ES-I3 (cell line): ENCODE results near the gene STARD10.
"Not testable (repeated sequence)": the region's sequence is repeated elsewhere in the genome, so short reads cannot be mapped to it uniquely, and the experiment has no call there.

ENCODE experiments used
- H3K36me3 ChIP-seq: 2 replicates; pipeline ENCODE4 v1.6.1; 2013; ENCODE audit warnings: mild to moderate bottlenecking, low read length, control low read depth, moderate library complexity; ENCODE audit not compliant: insufficient read depth
- H3K4me1 ChIP-seq: 2 replicates; pipeline ENCODE4 v1.6.1; 2013; ENCODE audit warnings: mild to moderate bottlenecking, control low read depth, low read length; ENCODE audit not compliant: insufficient read depth
- H3K9ac ChIP-seq: 2 replicates; pipeline ENCODE4 v1.6.1; 2013; ENCODE audit warnings: low read depth, mild to moderate bottlenecking, low read length, moderate library complexity
- H3K9me3 ChIP-seq: 2 replicates; pipeline ENCODE4 v1.6.1; 2013; ENCODE audit warnings: mild to moderate bottlenecking, low read length, moderate library complexity; ENCODE audit not compliant: control insufficient read depth, insufficient read depth

STARD10 gene

GRCh38 chr11:72820439-72821139 lies 26.7 kb upstream of the STARD10 start:
- Histone ChIP-seq H3K9ac (no peak overlapping the region; the same call in 1 of the 2 replicates), H3K36me3 (no peaks in the 10 kb centered on the region), H3K4me1 (peaks cover 4% of the 10 kb centered on the region), H3K9me3 (no peaks in the 10 kb centered on the region)

- H3K9ac ChIP-seq, result no peak overlapping the region
- H3K4me1 ChIP-seq, result peaks cover 6% of the 10 kb centered on the region
- H3K9me3 ChIP-seq, result no peaks in the 10 kb centered on the region
- no peaks in the 10 kb centered on the region for H3K36me3 ChIP-seq
These were observed 25.1 kb upstream of the STARD10 start for GRCh38 chr11:72818971-72819370.

DNA sequence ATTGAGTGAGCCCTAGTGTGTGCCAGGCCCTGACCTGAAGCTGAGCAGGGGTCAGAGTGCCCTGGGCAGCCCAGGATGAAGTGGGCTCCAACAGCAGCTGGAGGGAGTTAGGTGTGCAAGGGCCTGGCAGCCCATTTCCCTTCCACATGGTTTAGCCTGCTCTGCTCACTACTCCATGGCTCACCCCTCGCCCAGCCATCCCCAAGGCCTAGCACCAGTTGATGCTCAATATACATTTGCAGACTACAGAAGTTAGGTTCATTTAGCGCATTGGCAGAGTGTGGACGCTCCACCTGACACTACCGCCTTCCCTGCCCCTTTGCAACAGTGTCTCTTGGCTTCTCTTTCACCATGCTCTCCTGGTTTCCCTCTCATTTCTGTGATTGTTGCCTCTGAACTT lies 24.1 kb upstream of the STARD10 start:
- Histone ChIP-seq H3K9me3 (no peaks in the 10 kb centered on the region), H3K36me3 (no peaks in the 10 kb centered on the region), H3K4me1 (peaks cover 6% of the 10 kb centered on the region), H3K9ac (no peak overlapping the region)

DNA sequence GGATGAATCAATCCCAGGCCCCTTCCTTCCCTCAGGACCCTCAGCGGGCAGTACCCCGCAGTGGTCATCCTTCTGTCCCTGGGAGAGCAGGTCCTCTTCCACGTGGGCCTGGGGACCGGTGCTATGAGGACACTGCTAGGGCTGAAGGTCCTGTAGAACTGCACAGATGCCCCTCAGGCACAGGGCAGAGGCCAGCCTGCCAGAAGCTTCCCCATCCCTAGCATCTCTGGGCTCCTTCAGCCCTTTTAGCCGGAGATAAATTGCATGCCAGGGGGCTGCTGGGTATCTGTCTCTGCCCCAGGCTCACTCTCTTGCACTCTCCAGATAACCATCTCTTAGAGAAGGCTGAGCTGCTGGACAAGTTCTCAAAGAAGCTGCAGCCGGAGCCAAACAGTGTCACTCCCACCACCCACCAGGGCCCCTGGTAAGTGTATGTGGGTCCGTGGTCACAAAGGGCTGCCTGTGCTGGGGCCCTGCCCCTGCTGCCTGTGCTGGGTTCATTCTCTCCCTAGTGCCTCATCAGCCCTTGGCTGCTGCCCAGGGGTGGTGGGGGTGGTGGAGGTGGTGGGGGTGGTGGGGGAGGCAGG lies 22.6 kb upstream of the STARD10 start:
- Histone ChIP-seq H3K4me1 (peaks cover 6% of the 10 kb centered on the region), H3K9ac (no peak overlapping the region), H3K36me3 (no peaks in the 10 kb centered on the region), H3K9me3 (no peaks in the 10 kb centered on the region)

DNA sequence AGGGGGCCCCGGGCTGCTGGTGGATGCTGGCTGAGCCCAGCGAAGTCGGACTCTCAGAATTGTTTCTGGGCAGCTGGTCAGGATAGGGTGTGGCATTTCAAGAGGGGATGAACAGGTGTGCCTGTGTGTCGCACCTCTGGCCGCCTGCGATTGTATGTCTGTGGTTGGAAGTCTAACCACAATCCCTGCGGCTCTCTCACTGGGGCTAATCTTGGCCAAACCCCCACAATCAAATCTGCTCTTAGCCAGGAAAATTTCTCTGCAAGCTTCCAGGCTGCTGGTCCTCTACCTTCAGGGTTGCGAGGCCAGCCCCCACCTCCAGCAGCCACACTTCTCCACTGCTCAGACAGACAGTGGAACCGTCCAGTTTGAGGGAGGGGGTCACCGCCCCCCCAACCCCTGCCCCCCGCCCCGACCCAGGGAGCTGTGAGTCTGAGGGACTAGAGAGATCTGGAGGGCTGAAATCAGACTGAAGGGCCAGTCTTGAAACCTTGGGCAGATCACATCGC lies 21.3 kb upstream of the STARD10 start:
- H3K36me3 ChIP-seq, result no peaks in the 10 kb centered on the region
- H3K4me1 ChIP-seq, result peaks cover 2% of the 10 kb centered on the region; the same call in 1 of the 2 replicates
- no peaks in the 10 kb centered on the region for H3K9me3 ChIP-seq
- H3K9ac ChIP-seq, result peak overlapping the region; percentile 75; the same call in 1 of the 2 replicates

GRCh38 chr11:72814286-72815109 lies 20.7 kb upstream of the STARD10 start, which contains the start of gene ATG16L2:
Gene ATG16L2, plus strand, starts transcription at chr11:72814411. Its CDS starts 35 bp downstream, at chr11:72814446.
- H3K36me3 ChIP-seq, result no peaks in the 10 kb centered on the region
- H3K4me1 ChIP-seq, result peaks cover 2% of the 10 kb centered on the region; the same call in 1 of the 2 replicates
- H3K9ac ChIP-seq, result peak within 1 kb of the TSS; percentile 75
- H3K9me3 ChIP-seq, result no peaks in the 10 kb centered on the region

- no peaks in the 10 kb centered on the region for H3K36me3 ChIP-seq
- H3K9ac ChIP-seq, result peak overlapping the region; percentile 75
- peaks cover 2% of the 10 kb centered on the region; the same call in 1 of the 2 replicates for H3K4me1 ChIP-seq
- H3K9me3 ChIP-seq, result no peaks in the 10 kb centered on the region
These were observed 20.0 kb upstream of the STARD10 start for GRCh38 chr11:72813740-72814285.

GRCh38 chr11:72812967-72813739 lies 19.3 kb upstream of the STARD10 start:
- Histone ChIP-seq H3K36me3 (no peaks in the 10 kb centered on the region), H3K4me1 (peaks cover 2% of the 10 kb centered on the region; the same call in 1 of the 2 replicates), H3K9ac (peak overlapping the region; percentile 75), H3K9me3 (no peaks in the 10 kb centered on the region)

GRCh38 chr11:72812604-72812966 lies 18.7 kb upstream of the STARD10 start:
- H3K36me3 ChIP-seq, result no peaks in the 10 kb centered on the region
- H3K4me1 ChIP-seq, result peaks cover 2% of the 10 kb centered on the region; the same call in 1 of the 2 replicates
- H3K9me3 ChIP-seq, result no peaks in the 10 kb centered on the region
- peak overlapping the region; percentile 75; the same call in 1 of the 2 replicates for H3K9ac ChIP-seq

GRCh38 chr11:72811686-72812085 lies 17.8 kb upstream of the STARD10 start:
- not testable (repeated sequence) for H3K4me1 ChIP-seq, H3K9me3 ChIP-seq, H3K9ac ChIP-seq, H3K36me3 ChIP-seq

GRCh38 chr11:72808331-72808798 lies 14.5 kb upstream of the STARD10 start:
- H3K4me1 ChIP-seq, result no peaks in the 10 kb centered on the region

GRCh38 chr11:72807792-72808191 lies 13.9 kb upstream of the STARD10 start:
- H3K9me3 ChIP-seq, result no peaks in the 10 kb centered on the region
- no peak overlapping the region for H3K9ac ChIP-seq
- H3K36me3 ChIP-seq, result no peaks in the 10 kb centered on the region
- H3K4me1 ChIP-seq, result no peaks in the 10 kb centered on the region

More at GRCh38 chr11:72808331-72808798, 14.5 kb upstream of the STARD10 start:
- Histone ChIP-seq H3K36me3 (no peaks in the 10 kb centered on the region), H3K9ac (no peak overlapping the region), H3K9me3 (no peaks in the 10 kb centered on the region)

DNA sequence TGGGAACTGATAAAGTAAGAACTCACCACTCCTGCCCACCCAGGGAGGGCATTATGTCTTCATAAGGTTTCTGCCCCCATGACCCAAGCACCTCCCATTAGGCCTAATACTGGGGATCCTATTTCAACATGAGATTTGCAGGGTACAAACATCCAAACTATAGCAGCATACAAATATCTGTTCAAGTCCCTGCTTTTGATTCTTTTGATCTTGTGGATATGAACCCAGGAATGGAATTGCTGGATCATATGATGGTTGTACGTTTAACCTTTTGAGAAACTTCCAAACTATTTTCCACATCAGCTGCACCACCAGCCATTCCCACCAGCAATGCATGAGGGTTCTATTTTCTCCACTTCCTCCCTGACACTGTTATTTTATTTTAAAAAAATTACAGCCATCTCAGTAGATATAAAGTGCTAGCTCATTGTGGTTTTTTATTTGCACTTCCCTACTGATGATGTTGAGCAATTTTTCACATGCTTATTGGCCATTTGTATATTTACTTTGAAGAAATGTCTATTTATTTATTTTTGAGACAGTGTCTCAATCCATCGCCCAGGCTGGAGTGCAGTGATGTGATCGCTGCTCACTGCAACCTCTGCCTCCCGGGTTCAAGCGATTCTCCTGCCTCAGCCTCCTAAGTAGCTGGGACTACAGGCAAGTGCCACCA lies 13.3 kb upstream of the STARD10 start:
- Histone ChIP-seq H3K9me3 (no peaks in the 10 kb centered on the region), H3K36me3 (no peaks in the 10 kb centered on the region), H3K9ac (no peak overlapping the region), H3K4me1 (no peaks in the 10 kb centered on the region)
